HepG2 (cell line): Measurements from ENCODE around the gene CMTM2. TPM values are rescaled to one million over a fixed set of nuclear protein-coding genes. Genes with fewer than 3 reads are reported as not detected.

ENCODE experiments used
- REST ChIP-seq, 2 experiments: IDR thresholded peaks; 2 replicates each; pipeline ENCODE4 v1.6.1; 2011 to 2012; ENCODE audit warnings: low read length in 2 of 2, borderline replicate concordance in 1 of 2, low read depth in 1 of 2, mild to moderate bottlenecking in 1 of 2, moderate library complexity in 1 of 2
- ZHX2 ChIP-seq, 2 experiments: sonication (generic) in 1 of 2; formaldehyde crosslinking in 1 of 2; IDR thresholded peaks; 2 replicates each; pipeline versions ENCODE4 v1.6.1 to v1.9.0; 2014 to 2022; ENCODE audit warnings: antibody characterized with exemption in 1 of 2, borderline replicate concordance in 1 of 2, inconsistent platforms in 1 of 2, low read depth in 1 of 2, missing genetic modification reagents in 1 of 2
- polyA plus RNA-seq, 8 experiments: library from polyadenylated mRNA; depleted of rRNA in 3 of 8; stranded (reverse) in 7 of 8; unstranded in 1 of 8; fragments of >200 nt; fragmentation: Illumina TruSeq in 4 of 8; extraction: Trizol in 4 of 8; gene quantifications; 2 replicates each; pipeline versions ENCODE4 v1.2.1 to v1.2.3, GENCODE V29; 2011 to 2016; ENCODE audit warnings: low read depth in 4 of 8, missing spikeins in 1 of 8, mixed read lengths in 1 of 8; ENCODE audit not compliant: insufficient read depth in 1 of 8
- total RNA-seq, 5 experiments: library from RNA; depleted of rRNA; stranded (reverse); fragments of >200 nt; fragmentation: Illumina TruSeq; extraction: Trizol; gene quantifications; 2 replicates each; pipeline ENCODE4 v1.2.3, GENCODE V29; 2016; ENCODE audit warnings: low read depth in 1 of 5

Gene CMTM2
- total and polyA plus RNA-seq, 2 of the 13 experiments (the other 11 are each of a cell fraction or from before 2014, with no cell fraction given), result not detected

- TF ChIP-seq ZHX2 (IDR thresholded peaks at IDR 0.05; ENCODE audit: low read depth), result 0 out of 2 replicates have a peak, but pooled peaks have one; percentile 3
- TF ChIP-seq ZHX2 (CRISPR knock-in tag; IDR thresholded peaks at IDR 0.05; ENCODE audit: borderline replicate concordance), result peak; percentile 93
- peak in 1 of 2 experiments; percentile 62; a peak in 1 of 4 replicates for TF ChIP-seq REST (IDR thresholded peaks at IDR 0.05; ENCODE audit: borderline replicate concordance in 1 of 2, low read depth in 1 of 2, low read length in 2 of 2)
Measured at GRCh38 chr16:66549284-66550131, 29.8 kb upstream of the CMTM2 start, which contains the start of gene TK2 (continued).
